Measurements from ENCODE around the gene DHPS.

DHPS gene

GRCh38 chr19:12723381-12723640, 41.6 kb upstream of the DHPS start:
- TF ChIP-seq, protein P1, sequence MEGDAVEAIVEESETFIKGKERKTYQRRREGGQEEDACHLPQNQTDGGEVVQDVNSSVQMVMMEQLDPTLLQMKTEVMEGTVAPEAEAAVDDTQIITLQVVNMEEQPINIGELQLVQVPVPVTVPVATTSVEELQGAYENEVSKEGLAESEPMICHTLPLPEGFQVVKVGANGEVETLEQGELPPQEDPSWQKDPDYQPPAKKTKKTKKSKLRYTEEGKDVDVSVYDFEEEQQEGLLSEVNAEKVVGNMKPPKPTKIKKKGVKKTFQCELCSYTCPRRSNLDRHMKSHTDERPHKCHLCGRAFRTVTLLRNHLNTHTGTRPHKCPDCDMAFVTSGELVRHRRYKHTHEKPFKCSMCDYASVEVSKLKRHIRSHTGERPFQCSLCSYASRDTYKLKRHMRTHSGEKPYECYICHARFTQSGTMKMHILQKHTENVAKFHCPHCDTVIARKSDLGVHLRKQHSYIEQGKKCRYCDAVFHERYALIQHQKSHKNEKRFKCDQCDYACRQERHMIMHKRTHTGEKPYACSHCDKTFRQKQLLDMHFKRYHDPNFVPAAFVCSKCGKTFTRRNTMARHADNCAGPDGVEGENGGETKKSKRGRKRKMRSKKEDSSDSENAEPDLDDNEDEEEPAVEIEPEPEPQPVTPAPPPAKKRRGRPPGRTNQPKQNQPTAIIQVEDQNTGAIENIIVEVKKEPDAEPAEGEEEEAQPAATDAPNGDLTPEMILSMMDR (IDR thresholded peaks at IDR 0.05; ENCODE audit: low read depth, low read length), result no peak
- no peak for DNase-seq (ENCODE audit: extremely low read depth, low read depth)

DNA sequence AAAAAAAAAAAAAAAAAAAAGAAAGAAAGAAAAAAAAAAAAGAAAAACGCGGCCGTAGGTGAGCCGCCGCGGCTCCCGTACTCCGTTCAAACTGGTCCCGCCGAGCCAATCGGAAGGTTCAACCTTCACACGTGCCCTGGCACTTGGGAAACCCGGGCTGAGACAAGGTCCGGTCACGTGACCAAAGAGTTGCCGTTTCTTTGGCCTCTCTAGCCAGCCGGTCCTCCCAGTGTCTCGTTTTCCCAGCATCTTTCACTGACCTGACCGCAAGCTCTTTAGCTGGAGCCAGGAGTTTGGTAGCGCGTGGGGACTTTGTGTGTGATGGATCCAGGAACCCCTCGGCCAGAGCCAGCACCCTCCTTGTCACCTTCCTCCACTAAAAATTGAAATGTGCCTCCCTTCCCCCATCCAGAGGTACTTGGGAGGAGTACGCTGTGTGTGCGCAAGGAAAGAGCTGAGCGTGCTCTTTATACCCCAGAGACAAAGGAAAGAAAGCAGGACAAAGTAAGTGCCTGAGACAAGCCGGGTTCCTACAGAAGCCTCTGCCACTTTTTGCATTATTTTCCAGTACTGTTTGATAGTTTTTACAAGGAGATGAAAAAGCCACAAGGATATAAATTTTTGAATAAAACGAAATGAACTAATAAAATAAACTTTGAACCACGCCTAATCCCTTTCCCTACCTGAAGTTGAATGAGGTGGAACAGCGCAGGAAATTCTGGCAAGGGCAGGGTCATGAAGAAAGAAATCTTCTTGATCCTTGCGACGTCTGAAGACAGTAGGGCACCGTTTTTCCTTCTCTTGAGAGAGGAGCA, 41.1 kb upstream of the DHPS start:
- TF ChIP-seq, protein P1 (IDR thresholded peaks at IDR 0.05; ENCODE audit: low read depth, low read length), result no peak

DNA sequence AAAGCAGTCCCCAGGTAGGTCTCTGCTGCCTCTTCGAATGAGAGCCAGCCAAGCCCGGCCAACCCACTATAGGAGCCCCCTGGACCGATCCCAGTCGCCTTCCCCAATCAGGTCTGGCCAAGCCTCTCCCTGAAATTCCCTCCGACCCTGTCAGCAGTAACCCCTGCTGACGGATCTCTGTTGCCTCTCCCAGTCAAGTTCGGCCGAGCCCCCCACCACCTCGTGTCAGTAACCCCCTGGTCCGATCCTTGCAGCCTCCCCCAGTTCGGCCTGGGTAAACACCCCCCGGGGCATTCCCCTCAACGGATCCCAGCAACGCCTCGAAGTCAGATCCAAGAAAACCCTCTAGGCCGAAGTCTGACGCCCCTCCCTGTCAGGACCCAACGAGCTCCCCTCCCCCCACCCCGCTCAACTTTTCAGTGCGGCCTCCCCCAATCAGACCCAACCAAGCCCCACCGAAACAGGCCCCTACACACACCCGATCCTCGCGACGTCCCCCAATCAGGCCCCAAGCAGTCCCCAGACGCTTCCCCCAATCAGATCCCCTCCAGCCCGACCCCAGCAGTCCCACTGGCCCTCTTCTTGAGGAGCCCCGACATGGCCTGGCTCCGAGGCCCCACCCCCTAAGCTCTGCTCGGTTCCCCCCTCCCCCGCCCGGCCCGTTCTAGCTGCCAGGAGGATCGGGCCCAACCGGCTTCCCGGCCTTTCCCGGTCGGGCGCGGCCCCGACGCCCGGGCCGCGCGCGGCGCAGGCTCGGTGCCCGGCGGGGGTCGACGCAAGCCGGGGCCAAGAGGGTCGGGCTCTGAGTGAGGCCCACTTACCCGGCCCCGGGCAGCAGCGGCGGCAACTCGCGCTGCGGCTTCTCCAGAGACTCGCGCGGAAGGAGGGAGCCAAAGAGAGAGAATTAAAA, 40.2 kb upstream of the DHPS start:
- TF ChIP-seq, protein P1 (IDR thresholded peaks at IDR 0.05; ENCODE audit: low read depth, low read length), result no peak

More for the DNA sequence above, 41.1 kb upstream of the DHPS start:
- DNase-seq (ENCODE audit: extremely low read depth, low read depth), result peak; percentile 97

GRCh38 chr19:12720851-12721655, 39.4 kb upstream of the DHPS start:
- DNase-seq (ENCODE audit: extremely low read depth, low read depth), result no peak
- TF ChIP-seq, protein P1 (IDR thresholded peaks at IDR 0.05; ENCODE audit: low read depth, low read length), result no peak

More for the DNA sequence above, 40.2 kb upstream of the DHPS start:
- DNase-seq (ENCODE audit: extremely low read depth, low read depth), result peak; percentile 43

DNA sequence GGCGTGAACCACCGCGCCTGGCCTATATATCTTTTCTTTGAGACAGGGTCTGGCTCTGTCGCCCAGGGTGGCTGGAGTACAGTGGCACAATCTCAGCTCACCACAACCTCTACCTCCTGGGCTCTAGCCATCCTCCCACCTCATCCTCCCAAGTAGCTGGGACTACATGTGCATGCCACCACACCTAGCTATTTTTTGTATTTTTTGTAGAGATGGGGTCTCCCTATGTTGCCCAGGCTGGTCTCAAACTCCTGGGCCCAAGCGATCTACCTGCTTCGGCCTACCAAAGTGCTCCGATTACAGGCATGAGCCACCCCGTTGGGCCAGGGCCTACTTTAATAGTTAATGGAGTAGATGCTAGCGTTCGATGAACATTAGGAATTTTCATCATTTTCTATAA, 38.6 kb upstream of the DHPS start:
- no peak for DNase-seq (ENCODE audit: extremely low read depth, low read depth)
- TF ChIP-seq, protein P1 (IDR thresholded peaks at IDR 0.05; ENCODE audit: low read depth, low read length), result no peak

DNA sequence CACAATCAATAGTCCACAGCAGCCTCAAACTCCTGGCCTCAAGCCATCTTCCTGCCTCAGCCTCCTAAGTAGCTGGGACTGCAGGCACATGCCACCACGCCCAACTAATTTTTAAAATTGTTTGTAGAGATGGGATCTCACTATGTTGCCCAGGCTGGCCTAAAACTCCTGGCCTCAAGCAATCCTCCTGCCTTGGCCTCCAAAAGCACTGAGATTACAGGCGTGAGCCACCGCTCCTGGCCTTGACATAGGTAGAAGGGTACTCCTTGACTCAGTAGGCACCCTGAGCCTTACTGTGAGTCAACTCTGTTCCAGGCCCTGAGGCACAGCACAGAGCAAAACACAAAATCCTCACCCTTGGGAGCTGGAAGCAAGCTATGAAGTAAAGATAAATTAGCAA, 34.2 kb upstream of the DHPS start:
- TF ChIP-seq, protein P1 (IDR thresholded peaks at IDR 0.05; ENCODE audit: low read depth, low read length), result no peak
- DNase-seq (ENCODE audit: extremely low read depth, low read depth), result no peak

Data from AG09319 (cell line).